Transverse colon (tissue), 4 donors: ENCODE results near the gene MAP4K2. TPM values are rescaled to one million over a fixed set of nuclear protein-coding genes. Genes with fewer than 3 reads are reported as not detected.
A peak's percentile ranks its signal among the peaks of the same experiment; 100 is the strongest.

Source experiments
- DNase-seq: peaks from one replicate; pipeline ENCODE4 v3.0.0-alpha.2; 2019
- H3K27ac ChIP-seq, 4 donors: fragments of 200-600 bp; sonication (generic); 2 replicates each; pipeline ENCODE4 v1.5.1; 2016 to 2018; ENCODE audit warnings: inconsistent platforms in 4 of 4
- H3K27me3 ChIP-seq: fragments of 200-600 bp; sonication (generic); 2 replicates; pipeline ENCODE4 v1.5.1; 2017; ENCODE audit warnings: inconsistent platforms
- H3K36me3 ChIP-seq, 4 donors: fragments of 200-600 bp; sonication (generic); 2 replicates each; pipeline ENCODE4 v1.5.1; 2017 to 2019; ENCODE audit warnings: inconsistent platforms in 4 of 4
- H3K4me1 ChIP-seq, 4 donors: fragments of 200-600 bp; sonication (generic); 2 replicates each; pipeline ENCODE4 v1.5.1; 2017 to 2020; ENCODE audit warnings: inconsistent platforms in 4 of 4
- H3K4me3 ChIP-seq, 4 donors: fragments of 200-600 bp; sonication (generic); 1 replicate in 1 of 4; 2 replicates in 3 of 4; pipeline versions ENCODE4 v1.5.1 to v1.6.1; 2017 to 2019; ENCODE audit warnings: inconsistent platforms in 4 of 4
- H3K9me3 ChIP-seq, 2 donors: fragments of 200-600 bp; sonication (generic); 2 replicates each; pipeline ENCODE4 v1.5.1; 2017 to 2019; ENCODE audit warnings: inconsistent platforms in 2 of 2
- EP300 ChIP-seq: sonication (generic); formaldehyde crosslinking; IDR thresholded peaks from one replicate; pipeline ENCODE4 v1.6.1; 2017; ENCODE audit warnings: antibody characterized with exemption, low read depth
- POLR2A ChIP-seq: fragments of 450-650 bp; IDR thresholded peaks from one replicate; pipeline ENCODE4 v1.6.1; 2016; ENCODE audit warnings: antibody characterized with exemption, mild to moderate bottlenecking, moderate library complexity
- POLR2AphosphoS5 ChIP-seq, 3 donors: sonication (generic); formaldehyde crosslinking; IDR thresholded peaks; one replicate each; pipeline ENCODE4 v1.6.1; 2016; ENCODE audit warnings: antibody characterized with exemption in 3 of 3
- WGBS, 2 donors: methylation state at CpG; one replicate each; pipeline ENCODE4 v1.1.5; 2018; ENCODE audit warnings: low coverage in 1 of 2; 5-methylcytosine and 5-hydroxymethylcytosine counted together
- in situ Hi-C, 4 donors: fragments of 200-750 bp; cut with MboI; loops; one replicate each; pipeline versions ENCODE4 v1.15.0 to v1.15.1; 2017; ENCODE audit warnings: low sequenced_read_pairs in 3 of 4, low pct_ligation_motif_present in 1 of 4, low pct_unique_long_range_greater_than_20kb in 1 of 4
- intact Hi-C: fragments of 100-400 bp; cut with DNase I; formaldehyde crosslinking; loops from one replicate; pipeline ENCODE4 v1.15.1; 2023; ENCODE audit warnings: low total_unique reads
- total RNA-seq, 4 donors: library from RNA; depleted of rRNA; stranded (reverse); fragments of >200 nt; gene quantifications; one replicate each; pipeline ENCODE4 v1.1.0, GENCODE V29; 2016
- TF ChIP-seq, protein P1 (sequence below), 5 experiments: fragments of 200-600 bp in 3 of 5; fragments of 450-650 bp in 2 of 5; sonication (generic) in 3 of 5; IDR thresholded peaks; 1 replicate in 2 of 5; 2 replicates in 3 of 5; pipeline ENCODE4 v1.5.1; 2016 to 2017; ENCODE audit warnings: antibody characterized with exemption in 5 of 5, inconsistent platforms in 3 of 5, mild to moderate bottlenecking in 2 of 5, moderate library complexity in 1 of 5

MAP4K2 gene
- total RNA-seq, 4 donors from 2014 or later: 10.1 to 369 (median 90.9) TPM

DNA sequence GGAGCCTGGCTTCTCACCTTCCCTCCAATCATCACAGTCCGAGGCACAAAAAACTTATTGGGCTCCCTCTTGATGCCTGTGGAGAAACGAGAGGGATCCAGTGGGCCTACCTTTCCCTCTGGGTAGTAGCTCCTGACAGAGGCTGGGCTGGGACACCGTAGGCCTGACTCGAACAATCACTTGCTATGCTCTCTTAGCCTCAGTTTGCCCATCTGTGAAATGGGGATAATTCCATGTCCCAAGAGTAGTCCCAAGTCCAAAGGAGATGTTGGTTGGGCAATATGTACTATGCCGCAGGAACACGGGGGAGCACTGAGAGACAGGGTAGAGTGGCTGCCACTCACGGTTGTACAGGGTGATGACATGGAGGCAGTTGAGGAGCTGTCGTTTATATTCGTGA, 51.4 kb downstream of the MAP4K2 start:
- intact Hi-C loops (no loop called here), in situ Hi-C loops (no loop called here)
- Histone ChIP-seq H3K4me1 (no peaks in the 10 kb centered on the region), H3K27ac (no peak overlapping the region), H3K27me3 (no peaks in the 10 kb centered on the region), H3K9me3 (no peaks in the 10 kb centered on the region), H3K36me3 (no peaks in the 10 kb centered on the region), H3K4me3 (no peak overlapping the region)
- DNase-seq: no peak
- TF ChIP-seq EP300 (no peak), POLR2A (no peak), POLR2AphosphoS5 (IDR thresholded peaks at IDR 0.05) (no peak)
- TF ChIP-seq, protein P1, sequence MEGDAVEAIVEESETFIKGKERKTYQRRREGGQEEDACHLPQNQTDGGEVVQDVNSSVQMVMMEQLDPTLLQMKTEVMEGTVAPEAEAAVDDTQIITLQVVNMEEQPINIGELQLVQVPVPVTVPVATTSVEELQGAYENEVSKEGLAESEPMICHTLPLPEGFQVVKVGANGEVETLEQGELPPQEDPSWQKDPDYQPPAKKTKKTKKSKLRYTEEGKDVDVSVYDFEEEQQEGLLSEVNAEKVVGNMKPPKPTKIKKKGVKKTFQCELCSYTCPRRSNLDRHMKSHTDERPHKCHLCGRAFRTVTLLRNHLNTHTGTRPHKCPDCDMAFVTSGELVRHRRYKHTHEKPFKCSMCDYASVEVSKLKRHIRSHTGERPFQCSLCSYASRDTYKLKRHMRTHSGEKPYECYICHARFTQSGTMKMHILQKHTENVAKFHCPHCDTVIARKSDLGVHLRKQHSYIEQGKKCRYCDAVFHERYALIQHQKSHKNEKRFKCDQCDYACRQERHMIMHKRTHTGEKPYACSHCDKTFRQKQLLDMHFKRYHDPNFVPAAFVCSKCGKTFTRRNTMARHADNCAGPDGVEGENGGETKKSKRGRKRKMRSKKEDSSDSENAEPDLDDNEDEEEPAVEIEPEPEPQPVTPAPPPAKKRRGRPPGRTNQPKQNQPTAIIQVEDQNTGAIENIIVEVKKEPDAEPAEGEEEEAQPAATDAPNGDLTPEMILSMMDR (IDR thresholded peaks at IDR 0.05): no peak
- WGBS, 2 donors: 87 to 100% methylated on average over 5 to 9 of the region's 9 CpGs

DNA sequence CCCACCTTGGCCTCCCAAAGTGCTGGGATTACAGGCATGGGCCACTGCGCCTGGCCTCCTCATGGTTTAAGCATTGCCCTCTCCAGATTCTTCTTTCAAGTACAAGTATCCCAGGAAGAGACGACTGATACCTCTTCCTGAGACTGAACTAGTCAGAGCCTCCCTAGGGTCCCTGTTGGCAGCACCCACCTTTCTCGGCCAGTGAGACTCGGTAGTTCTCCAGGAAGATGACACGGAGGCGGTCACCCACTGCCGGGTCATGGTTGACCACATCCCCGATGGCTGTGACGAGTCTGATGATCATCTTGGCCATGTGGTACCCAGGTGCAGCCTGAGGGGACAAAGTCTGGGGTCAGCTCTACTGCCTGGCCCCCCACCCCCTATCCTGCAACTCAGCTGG, 51.9 kb downstream of the MAP4K2 start:
- Histone ChIP-seq H3K9me3 (no peaks in the 10 kb centered on the region), H3K27ac (no peak overlapping the region), H3K4me3 (no peak overlapping the region), H3K27me3 (peaks cover under 1% of the 10 kb centered on the region), H3K36me3 (no peaks in the 10 kb centered on the region), H3K4me1 (peaks cover 0 to 3% (median 0%) of the 10 kb centered on the region in 4 donors)
- TF ChIP-seq POLR2A: no peak
- TF ChIP-seq, protein P1 (IDR thresholded peaks at IDR 0.05): no peak
- TF ChIP-seq POLR2AphosphoS5 (IDR thresholded peaks at IDR 0.05): no peak
- no peak for TF ChIP-seq EP300
- DNase-seq: no peak
- in situ Hi-C loops: no loop called here
- WGBS, 2 donors: 85% methylated on average over 6 of the region's 9 CpGs; no CpG with 5 or more reads in 1 of the 2 donors
- intact Hi-C loops: no loop called here

DNA sequence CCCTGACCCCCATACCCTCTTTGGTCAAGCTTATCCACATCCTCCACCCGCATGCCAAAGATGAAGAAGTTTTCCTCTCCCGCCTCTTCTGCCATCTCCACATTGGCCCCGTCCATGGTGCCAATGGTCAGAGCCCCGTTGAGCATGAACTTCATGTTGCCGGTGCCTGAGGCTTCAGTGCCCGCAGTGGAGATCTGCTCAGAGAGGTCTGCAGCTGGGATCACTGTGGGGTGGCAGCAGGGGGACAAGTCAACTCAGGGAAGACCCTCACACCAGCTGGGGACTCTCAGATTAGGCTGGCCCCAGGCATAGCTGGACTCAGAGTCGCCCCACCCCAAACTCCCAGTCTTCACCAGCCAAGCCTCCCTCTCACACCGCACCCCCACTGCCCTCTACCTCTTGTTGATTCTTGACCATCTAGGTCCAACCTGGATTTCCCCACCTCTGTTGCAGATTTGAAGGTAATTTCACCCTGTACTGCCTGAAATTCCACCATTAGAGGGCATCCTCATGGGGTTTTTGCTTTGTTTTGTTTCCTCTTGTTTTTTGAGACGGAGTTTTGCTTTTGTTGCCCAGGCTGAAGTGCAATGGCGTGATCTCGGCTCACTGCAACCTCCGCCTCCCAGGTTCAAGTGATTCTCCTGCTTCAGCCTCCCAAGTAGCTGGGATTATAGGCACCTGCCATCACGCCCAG, 52.5 kb downstream of the MAP4K2 start:
- in situ Hi-C loops (no loop called here), intact Hi-C loops (no loop called here)
- H3K27ac ChIP-seq: no peak overlapping the region
- no peak for DNase-seq
- H3K27me3 ChIP-seq: peaks cover 7% of the 10 kb centered on the region
- no peak overlapping the region for H3K4me3 ChIP-seq
- peaks cover 0 to 9% (median 3%) of the 10 kb centered on the region in 4 donors for H3K4me1 ChIP-seq
- H3K36me3 ChIP-seq: no peaks in the 10 kb centered on the region
- TF ChIP-seq EP300: no peak
- TF ChIP-seq, protein P1 (IDR thresholded peaks at IDR 0.05): no peak
- no peak for TF ChIP-seq POLR2A
- TF ChIP-seq POLR2AphosphoS5 (IDR thresholded peaks at IDR 0.05): no peak
- no peaks in the 10 kb centered on the region for H3K9me3 ChIP-seq
- WGBS, 2 donors: 91 to 95% methylated on average over 4 to 13 of the region's 13 CpGs

DNA sequence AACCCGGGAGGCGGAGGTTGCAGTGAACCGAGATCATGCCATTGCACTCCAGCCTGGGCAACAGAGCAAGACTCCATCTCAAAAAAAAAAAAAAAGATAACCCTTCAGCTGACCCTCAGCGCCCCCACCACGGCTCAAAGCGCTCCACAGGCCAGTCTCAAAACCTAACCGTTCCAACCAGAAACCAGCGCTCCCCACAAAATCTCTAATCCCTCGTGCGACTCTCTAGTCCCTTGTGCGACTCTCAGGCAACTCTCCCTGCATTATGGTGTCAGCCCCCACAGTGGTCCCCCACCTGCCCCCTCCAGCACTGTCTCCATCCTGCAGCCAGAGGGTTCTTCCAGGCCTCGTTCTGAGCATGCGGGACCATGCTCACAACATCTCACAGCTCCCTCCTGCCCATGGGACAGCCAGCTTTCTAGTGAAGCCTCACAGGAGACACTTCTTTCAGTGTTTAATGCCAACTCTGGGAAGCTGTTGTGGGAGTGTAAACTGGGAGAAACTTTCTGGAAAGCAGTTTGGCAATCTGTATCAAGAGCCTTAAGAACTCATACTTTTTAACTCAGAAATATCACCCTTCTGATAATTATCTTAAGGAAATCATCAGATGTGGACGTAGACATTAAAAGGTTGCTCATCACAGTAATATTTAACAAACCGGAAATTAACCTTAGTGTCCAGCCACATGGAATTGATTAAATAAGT, 54.9 kb downstream of the MAP4K2 start:
- peak overlapping the region in 3 of 4 donors; percentile 4 to 85 (median 30) for H3K27ac ChIP-seq
- intact Hi-C loops (no loop called here), in situ Hi-C loops (no loop called here)
- H3K4me1 ChIP-seq: peaks cover 0 to 29% (median 19%) of the 10 kb centered on the region in 4 donors
- H3K4me3 ChIP-seq: no peak overlapping the region
- no peak for DNase-seq
- H3K27me3 ChIP-seq: peaks cover 29% of the 10 kb centered on the region
- WGBS, 2 donors: 76 to 84% methylated on average over 2 to 15 of the region's 15 CpGs
- TF ChIP-seq POLR2AphosphoS5 (IDR thresholded peaks at IDR 0.05) (no peak), EP300 (no peak), POLR2A (no peak)
- TF ChIP-seq, protein P1 (IDR thresholded peaks at IDR 0.05): no peak
- H3K9me3 ChIP-seq: no peaks in the 10 kb centered on the region
- H3K36me3 ChIP-seq: no peaks in the 10 kb centered on the region
